NCI-H128 (cell line): ENCODE measurements around the gene FBXO42.

Experiments
- DNase-seq: peaks from one replicate; lab custom pipeline; 2025; ENCODE audit not compliant: unreplicated experiment; lab: John Stamatoyannopoulos, UW

The FBXO42 gene

DNA sequence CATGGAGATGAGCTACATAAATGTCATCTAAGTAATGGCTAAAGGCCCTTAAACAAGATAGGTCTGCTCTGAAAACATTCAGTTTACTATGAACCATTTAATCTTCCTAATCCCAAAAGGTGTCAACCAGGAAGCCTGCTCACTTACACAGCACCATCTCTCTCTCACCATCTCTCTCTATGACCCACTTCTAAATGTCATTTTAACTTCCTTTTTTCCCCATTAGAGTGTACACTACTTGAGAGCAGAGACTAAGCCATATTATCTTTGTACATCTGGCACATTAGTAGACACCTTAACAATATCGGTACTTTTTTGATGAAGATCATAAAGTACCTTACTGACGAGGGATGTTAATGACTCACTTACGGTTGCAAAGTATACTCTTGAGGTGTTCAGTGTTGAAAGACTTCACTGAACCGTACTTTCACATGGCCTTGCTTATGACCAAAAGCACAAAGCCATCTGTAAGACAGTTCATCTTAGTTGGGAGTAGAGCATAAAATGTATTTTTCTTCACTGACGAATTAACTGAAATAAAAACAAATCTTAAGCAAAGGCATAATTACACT lies 25.4 kb downstream of the FBXO42 start:
- DNase-seq, result no peak

DNA sequence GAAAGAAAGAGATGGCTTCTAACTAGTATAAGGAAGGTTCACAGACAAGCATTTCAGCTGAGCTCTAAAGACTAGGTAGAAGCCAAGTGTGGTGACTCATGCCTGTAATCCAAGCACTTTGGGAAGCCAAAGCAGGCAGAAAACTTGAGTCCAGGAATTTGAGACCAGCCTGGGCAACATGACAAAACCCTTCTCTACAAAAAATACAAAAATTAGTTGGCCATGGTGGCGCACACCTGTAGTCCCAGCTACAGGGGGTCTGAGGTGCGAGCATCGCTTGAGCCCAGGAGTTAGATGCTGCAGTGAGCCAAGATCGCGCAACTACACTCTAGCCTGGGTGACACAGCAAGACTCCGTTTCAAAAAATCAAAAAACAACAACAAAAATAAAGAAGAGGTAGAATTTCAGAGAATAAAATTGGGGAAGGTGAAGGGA lies 27.8 kb downstream of the FBXO42 start:
- DNase-seq, result no peak

GRCh38 chr1:16321176-16321867 lies 31.0 kb downstream of the FBXO42 start:
- DNase-seq, result no peak

- no peak for DNase-seq
Measured at GRCh38 chr1:16318555-16318954, 33.7 kb downstream of the FBXO42 start.

- no peak for DNase-seq
Measured at GRCh38 chr1:16315437-16315836, 36.8 kb downstream of the FBXO42 start.

- no peak for DNase-seq
Measured at GRCh38 chr1:16307222-16307621, 45.1 kb downstream of the FBXO42 start.

DNA sequence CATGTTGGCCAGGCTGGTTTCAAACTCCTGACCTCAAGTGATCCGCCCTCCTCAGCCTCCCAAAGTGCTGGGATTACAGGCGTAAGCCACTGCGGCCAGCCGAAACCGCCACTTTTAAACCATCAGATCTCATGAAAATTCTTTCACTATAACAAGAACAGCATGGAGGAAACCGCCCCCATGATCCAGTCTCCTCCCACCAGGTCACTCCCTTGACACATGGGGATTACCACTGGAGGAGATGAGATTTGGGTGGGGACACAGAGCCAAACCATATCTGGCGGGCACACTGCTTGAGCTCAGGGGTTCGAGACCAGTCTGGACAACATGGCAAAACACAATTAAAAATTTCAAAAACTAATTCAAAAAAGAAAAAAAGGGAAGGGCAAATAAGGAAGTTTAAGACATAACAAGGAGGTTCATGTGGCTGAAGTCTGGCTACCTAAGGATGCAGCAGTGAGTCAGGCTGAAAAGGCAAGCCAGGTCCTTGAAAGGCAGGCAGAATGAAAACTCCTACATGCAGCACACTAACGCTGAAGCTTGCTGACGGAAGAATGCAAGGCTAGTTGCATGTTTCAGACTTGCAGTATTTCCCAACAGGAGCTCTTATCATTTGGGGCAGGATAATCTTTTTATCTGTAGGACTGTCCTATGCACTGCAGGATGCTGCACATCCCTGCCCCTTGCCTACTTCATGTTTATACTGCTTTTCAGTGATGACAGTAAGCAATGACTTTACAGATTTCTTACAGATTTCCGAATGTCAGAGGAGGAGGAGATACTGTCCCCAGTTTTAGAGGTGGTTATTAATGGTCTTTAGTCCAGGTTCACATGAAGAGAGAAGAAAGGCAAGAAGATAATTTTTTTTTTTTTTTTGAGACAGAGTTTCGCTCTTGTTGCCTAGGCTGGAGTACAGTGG lies 49.3 kb downstream of the FBXO42 start:
- no peak for DNase-seq

DNA sequence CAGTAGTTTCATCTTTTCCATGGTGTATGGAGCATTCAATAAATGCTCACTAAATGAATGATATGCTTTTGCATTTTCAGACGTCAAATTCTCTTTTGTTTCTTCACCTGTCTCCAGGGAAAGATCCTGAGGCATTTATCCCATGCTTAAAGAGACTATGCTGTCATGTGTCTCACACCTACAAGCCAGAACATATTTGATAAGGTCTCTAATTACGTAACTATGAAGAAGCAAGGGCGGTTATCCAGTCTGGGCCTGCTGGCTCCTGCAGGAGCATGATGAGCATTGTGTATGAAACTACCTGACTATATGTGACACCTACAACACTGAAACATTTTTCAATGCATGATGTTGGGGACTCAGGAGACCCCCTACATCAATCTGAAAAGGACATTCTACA lies 51.8 kb downstream of the FBXO42 start:
- DNase-seq, result no peak

DNA sequence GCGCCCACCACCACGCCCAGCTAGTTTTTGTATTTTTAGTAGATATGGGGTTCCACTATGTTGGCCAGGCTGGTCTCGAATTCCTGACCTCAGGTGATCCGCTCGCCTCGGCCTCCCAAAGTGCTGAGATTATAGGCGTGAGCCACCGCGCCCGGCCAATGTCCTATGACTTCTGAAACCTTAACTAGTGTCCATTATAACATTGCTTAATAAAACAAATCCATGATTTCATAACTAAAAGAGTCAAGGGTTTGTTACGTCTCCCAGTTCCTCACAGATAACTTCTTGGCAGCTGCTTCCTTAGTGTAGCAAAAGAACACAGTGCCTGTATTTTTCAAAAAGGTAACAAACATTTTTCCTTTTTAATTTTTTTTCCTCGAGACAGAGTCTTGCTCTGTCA lies 53.6 kb downstream of the FBXO42 start:
- no peak for DNase-seq

DNA sequence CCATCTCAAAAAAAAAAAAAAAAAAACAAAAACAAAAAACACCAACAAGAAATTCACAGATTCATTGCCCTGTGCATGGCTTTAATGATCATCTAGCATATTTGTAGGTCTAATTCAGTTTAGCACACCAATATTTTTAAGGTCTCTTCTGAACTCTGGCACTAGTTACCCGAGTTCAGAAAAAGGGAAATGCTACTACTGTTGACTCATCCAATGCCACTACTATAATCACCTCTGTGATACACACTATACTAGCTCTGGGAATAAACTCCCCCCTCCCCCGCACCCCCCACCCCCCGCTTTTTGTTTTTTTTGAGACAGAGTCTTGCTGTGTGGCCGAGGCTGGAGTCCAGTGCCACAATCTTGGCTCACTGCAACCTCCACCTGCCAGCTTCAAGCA lies 55.6 kb downstream of the FBXO42 start:
- DNase-seq, result no peak

GRCh38 chr1:16294219-16295212 lies 57.8 kb downstream of the FBXO42 start:
- no peak for DNase-seq

- DNase-seq, result no peak
Measured at GRCh38 chr1:16293538-16293937, 58.7 kb downstream of the FBXO42 start.

DNA sequence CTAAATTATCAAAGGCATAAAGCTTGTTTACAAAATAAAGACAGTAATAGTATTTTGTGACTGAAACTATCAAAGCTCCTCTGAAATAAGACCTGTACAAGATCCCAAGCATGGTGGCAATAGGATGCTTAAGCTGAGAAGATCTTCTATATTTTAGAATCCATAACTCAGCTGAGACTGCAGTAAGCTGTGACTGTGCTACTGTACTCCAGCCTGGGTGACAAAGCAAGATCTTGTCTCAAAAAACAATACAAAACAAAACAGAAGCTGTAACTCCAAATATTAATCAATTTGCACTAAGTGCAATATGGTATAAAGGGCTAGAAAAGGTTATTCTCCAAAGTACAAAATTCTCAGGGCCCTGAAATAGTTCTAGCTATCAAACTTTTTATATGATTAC lies 59.5 kb downstream of the FBXO42 start:
- DNase-seq, result no peak

- DNase-seq, result no peak
Measured at GRCh38 chr1:16289959-16290358, 62.3 kb downstream of the FBXO42 start.

DNA sequence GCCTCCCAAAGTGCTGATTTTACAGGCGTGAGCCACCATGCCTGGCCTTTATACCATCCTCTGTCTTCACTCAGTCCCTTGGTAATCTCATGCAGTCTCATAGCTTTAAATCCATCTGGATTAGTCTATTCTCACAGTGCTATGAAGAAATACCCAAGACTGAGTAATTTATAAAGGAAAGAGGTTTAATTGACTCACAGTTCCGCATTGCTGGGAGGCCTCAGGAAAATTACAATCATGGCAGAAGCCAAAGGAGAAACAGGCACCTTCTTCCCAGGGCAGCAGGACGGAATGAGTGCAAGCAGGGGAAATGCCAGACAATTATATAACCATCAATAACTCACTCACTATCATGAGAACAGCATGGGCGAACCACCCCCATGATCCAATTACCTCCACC lies 66.2 kb downstream of the FBXO42 start:
- no peak for DNase-seq

GRCh38 chr1:16281765-16282164 lies 70.5 kb downstream of the FBXO42 start:
- no peak for DNase-seq

GRCh38 chr1:16279186-16279585 lies 73.1 kb downstream of the FBXO42 start:
- no peak for DNase-seq

DNA sequence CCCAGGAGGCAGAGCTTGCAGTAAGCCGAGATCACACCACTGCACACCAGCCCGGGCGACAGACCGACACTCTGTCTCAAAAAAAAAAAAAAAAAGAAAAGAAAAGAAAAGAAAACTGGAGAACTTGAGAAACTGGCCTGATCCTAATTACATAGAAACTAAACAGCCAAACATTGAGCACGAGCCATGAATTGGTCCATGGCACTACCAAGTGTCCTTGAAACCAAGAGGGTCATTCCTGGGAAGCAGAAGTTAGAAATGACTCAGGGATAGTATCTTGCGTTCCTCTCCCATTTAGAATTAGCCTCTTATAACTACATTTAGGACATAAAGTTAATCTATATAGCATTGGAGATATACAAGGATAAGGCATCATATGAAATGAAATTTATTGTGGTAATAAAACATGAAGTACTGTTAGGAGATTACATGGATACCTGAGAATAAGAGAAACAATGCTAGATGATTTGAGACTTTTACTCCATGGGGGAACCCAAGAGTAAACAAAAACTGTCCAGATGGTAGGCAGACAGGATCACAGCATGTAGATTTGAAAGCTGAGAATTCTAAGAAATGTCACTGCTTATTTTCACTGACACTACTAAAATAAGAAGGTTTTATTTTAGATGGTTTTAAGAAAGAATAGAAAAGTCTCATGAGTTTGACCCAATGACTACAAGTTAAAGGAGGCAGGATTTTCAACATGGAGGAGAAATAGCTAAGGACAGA lies 75.8 kb downstream of the FBXO42 start:
- no peak for DNase-seq

GRCh38 chr1:16275591-16275990 lies 76.7 kb downstream of the FBXO42 start:
- DNase-seq, result no peak

DNA sequence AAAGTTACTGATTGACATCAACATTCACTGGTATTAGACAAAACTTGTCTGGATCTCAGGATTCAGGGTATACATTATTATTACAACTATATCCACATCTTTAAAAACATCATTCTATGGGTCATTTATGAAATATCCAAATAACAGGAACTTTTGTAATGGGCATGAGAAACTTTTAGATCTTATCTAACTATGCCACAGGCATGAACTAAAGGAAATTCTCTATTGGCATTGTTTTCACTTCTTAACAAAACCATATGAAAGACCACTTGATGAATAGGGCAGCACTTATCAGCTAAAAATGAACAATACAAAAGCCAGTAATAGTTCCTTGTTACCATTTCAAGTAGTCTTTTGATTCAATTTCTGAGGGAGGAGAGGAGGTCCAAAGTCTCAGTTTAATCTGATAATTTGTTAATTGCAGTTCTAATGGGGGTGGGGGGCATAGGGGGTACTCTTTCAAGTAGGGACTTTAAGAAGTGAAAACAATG lies 84.5 kb downstream of the FBXO42 start:
- DNase-seq, result no peak
